SK-N-SH treated with all-trans-retinoic acid at 6 μM for 48 hours (cell line): ENCODE results near the gene C16orf95.

Experiments
- BACH2 ChIP-seq: fragments of 250-450 bp; sonication (Bioruptor Pico); IDR thresholded peaks from 2 replicates; pipeline ENCODE4 v1.9.0; 2021; ENCODE audit warnings: mild to moderate bottlenecking, borderline replicate concordance
- TF ChIP-seq, protein P1 (sequence below): fragments of 250-450 bp; sonication (Bioruptor Pico); IDR thresholded peaks from 2 replicates; pipeline ENCODE4 v1.8.0; 2020; ENCODE audit warnings: mild to moderate bottlenecking, moderate library complexity, borderline replicate concordance
- TF ChIP-seq, protein P2 (sequence below): fragments of 250-450 bp; sonication (Bioruptor Pico); IDR thresholded peaks from 2 replicates; pipeline ENCODE4 v1.5.0; 2020; ENCODE audit warnings: mild to moderate bottlenecking, moderate library complexity

DNA sequence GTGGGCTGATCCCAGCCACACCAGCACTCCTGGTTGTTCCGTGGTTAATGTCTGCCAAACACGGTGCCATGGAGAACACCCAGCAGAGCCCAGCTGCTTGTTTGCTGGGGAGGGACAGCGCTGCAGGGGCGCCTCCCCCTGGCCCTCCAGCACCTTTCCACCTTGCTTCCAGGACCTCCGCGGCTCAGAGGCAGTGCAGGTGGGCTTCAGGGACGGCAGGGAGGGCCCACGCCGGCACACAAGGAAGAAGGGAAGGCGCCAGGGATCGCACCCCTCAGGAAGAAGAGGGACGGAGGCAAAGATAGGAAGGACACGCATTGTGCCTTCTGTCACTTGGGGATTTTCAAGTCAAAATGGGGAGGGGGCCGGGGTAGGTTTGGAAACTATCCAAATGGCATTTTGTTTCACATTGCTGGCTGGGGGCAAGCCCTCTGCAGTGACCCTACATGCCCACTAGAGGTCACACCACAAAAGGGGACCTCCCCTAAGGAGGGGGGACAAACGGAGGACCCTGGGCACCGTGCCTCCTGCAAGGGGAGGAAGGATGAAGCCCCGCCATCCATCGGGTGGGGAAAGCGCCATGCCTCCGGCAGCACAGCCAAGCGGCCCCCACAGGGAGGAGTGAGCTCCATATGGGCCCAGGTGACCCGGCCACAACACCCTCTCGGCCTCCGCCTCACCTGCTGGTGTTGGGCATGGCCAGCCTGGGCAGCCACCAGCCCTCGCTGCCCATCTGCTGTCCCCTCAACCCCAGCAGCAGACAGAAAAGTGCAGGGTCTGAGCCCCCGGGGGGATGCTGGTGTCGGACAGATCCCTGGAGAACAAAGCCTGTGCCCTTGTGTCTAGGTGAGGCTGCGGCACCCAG lies 7.5 kb upstream of the C16orf95 start:
- TF ChIP-seq, protein P1, sequence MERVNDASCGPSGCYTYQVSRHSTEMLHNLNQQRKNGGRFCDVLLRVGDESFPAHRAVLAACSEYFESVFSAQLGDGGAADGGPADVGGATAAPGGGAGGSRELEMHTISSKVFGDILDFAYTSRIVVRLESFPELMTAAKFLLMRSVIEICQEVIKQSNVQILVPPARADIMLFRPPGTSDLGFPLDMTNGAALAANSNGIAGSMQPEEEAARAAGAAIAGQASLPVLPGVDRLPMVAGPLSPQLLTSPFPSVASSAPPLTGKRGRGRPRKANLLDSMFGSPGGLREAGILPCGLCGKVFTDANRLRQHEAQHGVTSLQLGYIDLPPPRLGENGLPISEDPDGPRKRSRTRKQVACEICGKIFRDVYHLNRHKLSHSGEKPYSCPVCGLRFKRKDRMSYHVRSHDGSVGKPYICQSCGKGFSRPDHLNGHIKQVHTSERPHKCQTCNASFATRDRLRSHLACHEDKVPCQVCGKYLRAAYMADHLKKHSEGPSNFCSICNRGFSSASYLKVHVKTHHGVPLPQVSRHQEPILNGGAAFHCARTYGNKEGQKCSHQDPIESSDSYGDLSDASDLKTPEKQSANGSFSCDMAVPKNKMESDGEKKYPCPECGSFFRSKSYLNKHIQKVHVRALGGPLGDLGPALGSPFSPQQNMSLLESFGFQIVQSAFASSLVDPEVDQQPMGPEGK (CRISPR knock-in tag) = no peak
- TF ChIP-seq BACH2 (CRISPR knock-in tag) = no peak
- TF ChIP-seq, protein P2, sequence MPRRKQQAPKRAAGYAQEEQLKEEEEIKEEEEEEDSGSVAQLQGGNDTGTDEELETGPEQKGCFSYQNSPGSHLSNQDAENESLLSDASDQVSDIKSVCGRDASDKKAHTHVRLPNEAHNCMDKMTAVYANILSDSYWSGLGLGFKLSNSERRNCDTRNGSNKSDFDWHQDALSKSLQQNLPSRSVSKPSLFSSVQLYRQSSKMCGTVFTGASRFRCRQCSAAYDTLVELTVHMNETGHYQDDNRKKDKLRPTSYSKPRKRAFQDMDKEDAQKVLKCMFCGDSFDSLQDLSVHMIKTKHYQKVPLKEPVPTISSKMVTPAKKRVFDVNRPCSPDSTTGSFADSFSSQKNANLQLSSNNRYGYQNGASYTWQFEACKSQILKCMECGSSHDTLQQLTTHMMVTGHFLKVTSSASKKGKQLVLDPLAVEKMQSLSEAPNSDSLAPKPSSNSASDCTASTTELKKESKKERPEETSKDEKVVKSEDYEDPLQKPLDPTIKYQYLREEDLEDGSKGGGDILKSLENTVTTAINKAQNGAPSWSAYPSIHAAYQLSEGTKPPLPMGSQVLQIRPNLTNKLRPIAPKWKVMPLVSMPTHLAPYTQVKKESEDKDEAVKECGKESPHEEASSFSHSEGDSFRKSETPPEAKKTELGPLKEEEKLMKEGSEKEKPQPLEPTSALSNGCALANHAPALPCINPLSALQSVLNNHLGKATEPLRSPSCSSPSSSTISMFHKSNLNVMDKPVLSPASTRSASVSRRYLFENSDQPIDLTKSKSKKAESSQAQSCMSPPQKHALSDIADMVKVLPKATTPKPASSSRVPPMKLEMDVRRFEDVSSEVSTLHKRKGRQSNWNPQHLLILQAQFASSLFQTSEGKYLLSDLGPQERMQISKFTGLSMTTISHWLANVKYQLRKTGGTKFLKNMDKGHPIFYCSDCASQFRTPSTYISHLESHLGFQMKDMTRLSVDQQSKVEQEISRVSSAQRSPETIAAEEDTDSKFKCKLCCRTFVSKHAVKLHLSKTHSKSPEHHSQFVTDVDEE (CRISPR knock-in tag) = no peak
